ENCODE data around the gene APPL1. TPM values are rescaled to one million over a fixed set of nuclear protein-coding genes. Genes with fewer than 3 reads are reported as not detected.
A peak's percentile ranks its signal among the peaks of the same experiment; 100 is the strongest.

The APPL1 gene
- total RNA-seq, result 10 to 100 TPM; 27.2 to 54.2 (median 41.4) TPM

GRCh38 chr3:57227204-57227929, at the start of gene APPL1:
APPL1 (plus strand) TSS chr3:57227729; CDS start chr3:57227884, 155 bp downstream.
- H3K4me1 ChIP-seq, result peaks cover 10 to 37% (median 17%) of the 10 kb centered on the region in 3 donors
- TF ChIP-seq, protein P1, sequence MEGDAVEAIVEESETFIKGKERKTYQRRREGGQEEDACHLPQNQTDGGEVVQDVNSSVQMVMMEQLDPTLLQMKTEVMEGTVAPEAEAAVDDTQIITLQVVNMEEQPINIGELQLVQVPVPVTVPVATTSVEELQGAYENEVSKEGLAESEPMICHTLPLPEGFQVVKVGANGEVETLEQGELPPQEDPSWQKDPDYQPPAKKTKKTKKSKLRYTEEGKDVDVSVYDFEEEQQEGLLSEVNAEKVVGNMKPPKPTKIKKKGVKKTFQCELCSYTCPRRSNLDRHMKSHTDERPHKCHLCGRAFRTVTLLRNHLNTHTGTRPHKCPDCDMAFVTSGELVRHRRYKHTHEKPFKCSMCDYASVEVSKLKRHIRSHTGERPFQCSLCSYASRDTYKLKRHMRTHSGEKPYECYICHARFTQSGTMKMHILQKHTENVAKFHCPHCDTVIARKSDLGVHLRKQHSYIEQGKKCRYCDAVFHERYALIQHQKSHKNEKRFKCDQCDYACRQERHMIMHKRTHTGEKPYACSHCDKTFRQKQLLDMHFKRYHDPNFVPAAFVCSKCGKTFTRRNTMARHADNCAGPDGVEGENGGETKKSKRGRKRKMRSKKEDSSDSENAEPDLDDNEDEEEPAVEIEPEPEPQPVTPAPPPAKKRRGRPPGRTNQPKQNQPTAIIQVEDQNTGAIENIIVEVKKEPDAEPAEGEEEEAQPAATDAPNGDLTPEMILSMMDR (IDR thresholded peaks at IDR 0.05), result no peak
- TF ChIP-seq POLR2A (IDR thresholded peaks at IDR 0.05), result peak in 3 of 4 donors; percentile 56 to 87 (median 81)

DNA sequence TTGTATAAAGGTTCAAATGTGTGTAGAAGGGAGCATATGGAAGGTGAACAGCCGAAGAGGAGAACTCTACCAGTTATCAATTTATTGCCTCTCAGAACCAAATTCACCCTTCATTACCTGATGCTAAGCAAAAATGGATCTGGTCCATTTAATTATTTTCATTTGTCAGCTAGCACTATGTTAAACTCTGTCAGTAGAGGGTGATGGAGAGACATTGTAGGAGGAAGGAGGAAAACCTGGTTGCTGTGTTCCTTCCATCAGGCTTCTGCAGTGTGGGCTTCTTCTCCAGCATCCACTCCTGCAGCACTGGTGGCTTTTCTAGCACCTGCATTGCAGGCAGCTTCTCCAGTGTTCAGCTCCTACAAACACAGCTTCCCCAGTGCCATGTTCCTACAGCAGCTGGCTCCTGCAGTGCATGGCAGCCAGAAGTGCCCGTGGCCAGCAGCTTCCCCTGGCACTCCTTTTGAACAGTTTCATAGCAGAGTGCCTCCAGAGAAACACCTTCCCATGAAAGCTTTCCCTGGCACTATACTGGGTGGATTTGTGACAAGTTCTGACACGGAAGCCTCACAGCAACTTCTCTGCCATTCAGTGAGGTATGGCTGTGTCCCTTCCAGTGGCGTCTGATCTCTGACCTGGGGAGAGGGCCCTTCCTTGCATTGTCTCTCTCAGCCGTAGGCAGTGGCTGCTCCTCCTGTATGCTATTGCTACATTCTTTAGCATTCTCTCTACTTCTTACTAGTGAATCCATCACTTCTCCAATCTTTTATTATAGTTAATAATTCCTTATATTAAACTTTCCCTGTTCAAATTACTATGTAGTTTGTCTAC, 47.7 kb upstream of the APPL1 start:
- H3K27ac ChIP-seq, result no peak overlapping the region
- 42 to 54% methylated on average over 4 to 5 of the region's 5 CpGs for WGBS, 2 donors
- no peak overlapping the region for H3K4me3 ChIP-seq
- intact Hi-C loops (cut with DNase I), result no loop called here
- H3K36me3 ChIP-seq, result no peaks in the 10 kb centered on the region
- DNase-seq, result no peak
- TF ChIP-seq, protein P1 (IDR thresholded peaks at IDR 0.05), result peak in 3 of 6 experiments; percentile 11 to 35 (median 26)
- TF ChIP-seq POLR2A (IDR thresholded peaks at IDR 0.05), result no peak
- H3K9me3 ChIP-seq, result no peaks in the 10 kb centered on the region
- peaks cover 0 to 5% (median 0%) of the 10 kb centered on the region in 4 donors for H3K27me3 ChIP-seq
- H3K4me1 ChIP-seq, result peaks cover 0 to 13% (median 0%) of the 10 kb centered on the region in 3 donors

More at GRCh38 chr3:57227204-57227929, at the start of gene APPL1:
- Histone ChIP-seq H3K4me3 (peak within 1 kb of the TSS; percentile 77 to 96 (median 82)), H3K27ac (peak within 1 kb of the TSS; percentile 88 to 97 (median 95)), H3K27me3 (no peaks in the 10 kb centered on the region), H3K9me3 (no peaks in the 10 kb centered on the region), H3K36me3 (no peaks in the 10 kb centered on the region)
- 0 to 2% methylated on average over 7 to 9 of the region's 71 CpGs for WGBS, 2 donors
- intact Hi-C loops (cut with DNase I), result no loop called here
- DNase-seq, result peak; percentile 18

- Histone ChIP-seq H3K4me1 (peaks cover 0 to 13% (median 0%) of the 10 kb centered on the region in 3 donors), H3K9me3 (no peaks in the 10 kb centered on the region), H3K4me3 (no peak overlapping the region), H3K27me3 (peaks cover 0 to 5% (median 0%) of the 10 kb centered on the region in 4 donors), H3K27ac (no peak overlapping the region), H3K36me3 (no peaks in the 10 kb centered on the region)
- WGBS, 2 donors, result 20 to 26% methylated on average over 6 of the region's 6 CpGs
- intact Hi-C loops (cut with DNase I), result no loop called here
- no peak for DNase-seq
- TF ChIP-seq, protein P1 (IDR thresholded peaks at IDR 0.05), result no peak
- TF ChIP-seq POLR2A (IDR thresholded peaks at IDR 0.05), result no peak
Observed at GRCh38 chr3:57184526-57184925, 43.0 kb upstream of the APPL1 start.

- Histone ChIP-seq H3K9me3 (no peaks in the 10 kb centered on the region), H3K27me3 (no peaks in the 10 kb centered on the region), H3K4me3 (no peak overlapping the region), H3K36me3 (no peaks in the 10 kb centered on the region), H3K27ac (no peak overlapping the region), H3K4me1 (no peaks in the 10 kb centered on the region)
- intact Hi-C loops (cut with DNase I), result no loop called here
- DNase-seq, result no peak
- TF ChIP-seq, protein P1 (IDR thresholded peaks at IDR 0.05), result no peak
- TF ChIP-seq POLR2A (IDR thresholded peaks at IDR 0.05), result no peak
- 92 to 93% methylated on average over 3 of the region's 3 CpGs for WGBS, 2 donors
Observed at GRCh38 chr3:57192028-57192427, 35.5 kb upstream of the APPL1 start.

DNA sequence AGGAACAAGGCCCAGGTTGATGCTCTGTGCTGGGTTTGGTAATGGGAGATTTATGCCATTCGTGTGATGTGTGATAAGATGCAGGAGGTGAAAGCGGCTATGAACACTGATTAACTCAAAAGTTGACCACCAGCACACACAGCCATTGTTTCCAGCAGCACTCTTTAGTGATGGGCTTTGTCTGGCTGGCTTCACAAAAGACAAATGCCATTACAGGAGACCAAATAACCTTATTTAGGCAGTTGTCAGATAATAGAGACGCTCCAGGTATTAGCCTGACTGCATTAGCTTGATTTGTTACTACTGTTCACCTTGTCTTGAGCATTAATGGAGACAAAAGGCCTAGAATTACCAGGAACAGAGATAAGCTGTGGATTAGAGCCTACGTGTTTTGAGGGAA, 32.9 kb upstream of the APPL1 start:
- Histone ChIP-seq H3K36me3 (no peaks in the 10 kb centered on the region), H3K27me3 (no peaks in the 10 kb centered on the region), H3K4me3 (no peak overlapping the region), H3K9me3 (no peaks in the 10 kb centered on the region), H3K27ac (no peak overlapping the region), H3K4me1 (no peaks in the 10 kb centered on the region)
- DNase-seq, result no peak
- no peak for TF ChIP-seq POLR2A (IDR thresholded peaks at IDR 0.05)
- TF ChIP-seq, protein P1 (IDR thresholded peaks at IDR 0.05), result no peak
- intact Hi-C loops (cut with DNase I), result no loop called here
- 82 to 94% methylated on average over 4 of the region's 4 CpGs for WGBS, 2 donors
